ENCODE data around the gene TMEM156.
"Not testable (repeated sequence)": the region's sequence is repeated elsewhere in the genome, so short reads cannot be mapped to it uniquely, and the experiment has no call there.

TMEM156 gene

DNA sequence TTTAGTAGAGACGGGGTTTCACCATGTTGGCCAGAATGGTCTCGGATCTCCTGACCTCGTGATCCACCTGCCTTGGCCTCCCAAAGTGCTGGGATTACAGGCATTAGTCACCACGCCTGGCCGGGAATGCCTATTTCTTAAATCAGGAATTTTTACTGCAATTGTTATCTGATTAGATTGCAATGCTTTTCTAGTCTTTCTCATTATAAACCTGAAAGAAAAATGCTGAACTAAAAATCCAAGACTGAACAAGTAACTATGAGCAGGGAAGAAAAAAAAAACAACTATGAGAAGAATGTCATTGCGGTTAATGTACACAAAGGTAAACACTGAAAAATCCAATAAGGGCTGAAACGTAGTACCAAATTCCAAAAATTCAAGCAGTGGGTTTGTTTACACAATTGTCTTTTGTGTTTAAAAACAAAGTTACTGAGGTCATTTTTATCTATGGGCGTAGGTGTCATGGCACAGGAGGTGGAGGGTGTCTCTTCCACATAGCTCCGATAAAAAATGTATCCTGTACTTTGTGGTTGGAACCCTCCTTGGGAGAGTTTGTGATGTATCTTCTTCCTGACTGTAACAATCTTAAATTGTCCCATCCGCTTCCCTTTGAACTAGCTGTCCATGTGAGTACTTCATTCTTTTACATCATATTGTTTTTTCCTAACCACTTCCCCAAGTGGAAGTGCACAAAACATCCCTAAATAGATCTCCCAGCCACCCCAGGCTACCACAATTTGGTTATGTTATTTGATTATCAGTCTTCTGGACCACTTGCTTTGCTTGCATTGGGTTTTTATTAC is 11.1 kb upstream of the TMEM156 start:
- DNase-seq: no peak

- DNase-seq: no peak
These were observed 10.2 kb upstream of the TMEM156 start for GRCh38 chr4:39042366-39042765.

GRCh38 chr4:39039108-39039507 is 6.9 kb upstream of the TMEM156 start:
- no peak for DNase-seq

- no peak for DNase-seq
These were observed 5.7 kb upstream of the TMEM156 start for GRCh38 chr4:39037941-39038340.

DNA sequence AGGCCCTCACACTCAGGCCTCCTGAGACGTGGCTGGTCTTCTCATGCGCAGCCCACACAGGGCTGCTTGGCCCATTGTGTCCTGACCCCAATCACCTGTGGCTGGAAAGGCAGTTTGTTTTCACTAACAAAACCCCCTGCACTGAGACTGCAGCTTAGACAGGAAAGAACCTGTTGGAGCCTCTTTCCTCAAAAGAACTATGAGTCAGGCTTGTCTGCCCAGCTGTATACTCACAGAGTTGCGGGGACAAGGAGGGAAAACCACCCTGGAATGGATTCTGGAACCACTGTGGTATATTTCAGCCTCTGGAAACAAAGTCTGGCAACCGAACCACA is 5.2 kb upstream of the TMEM156 start:
- no peak for DNase-seq

DNA sequence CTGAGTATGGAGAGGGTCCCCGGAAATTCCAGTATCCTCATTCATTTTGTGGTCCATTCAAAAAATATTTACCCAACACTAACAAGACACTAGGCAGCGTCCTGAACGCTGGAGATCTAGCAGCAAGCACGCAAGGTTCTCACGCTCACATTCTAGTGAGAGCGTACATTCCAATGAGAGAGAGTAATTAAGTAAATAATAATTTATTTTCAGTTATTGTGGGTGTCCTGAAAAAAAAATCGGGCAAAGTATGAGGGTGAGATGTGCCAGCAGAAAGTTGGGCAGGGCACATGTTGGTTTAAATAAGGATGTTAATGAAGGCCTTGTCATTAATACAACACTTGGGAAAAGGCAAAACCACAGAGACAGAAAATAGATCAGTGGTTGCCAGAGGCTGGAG is 4.0 kb upstream of the TMEM156 start:
- DNase-seq: no peak

- not testable (repeated sequence) for DNase-seq
These were observed 604 bp downstream of the TMEM156 start for GRCh38 chr4:39031590-39032020.

DNA sequence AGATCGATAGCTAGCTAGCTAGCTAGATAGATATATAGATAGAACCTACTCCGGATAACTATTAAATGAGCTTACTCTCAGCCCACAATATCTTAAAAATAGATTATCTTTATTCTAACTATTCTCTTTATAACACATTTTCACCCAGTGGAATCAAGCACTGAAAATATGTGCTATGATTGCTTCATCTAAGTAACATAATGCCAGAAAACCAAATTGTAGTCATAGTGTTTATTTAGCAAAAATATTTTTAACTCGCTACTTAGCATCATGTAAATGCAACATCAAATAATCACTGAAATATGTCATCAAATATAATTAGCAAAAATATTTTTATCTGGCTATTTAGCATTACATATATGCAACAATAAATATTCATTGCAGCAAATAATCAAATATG is 1.5 kb downstream of the TMEM156 start:
- DNase-seq: no peak

DNA sequence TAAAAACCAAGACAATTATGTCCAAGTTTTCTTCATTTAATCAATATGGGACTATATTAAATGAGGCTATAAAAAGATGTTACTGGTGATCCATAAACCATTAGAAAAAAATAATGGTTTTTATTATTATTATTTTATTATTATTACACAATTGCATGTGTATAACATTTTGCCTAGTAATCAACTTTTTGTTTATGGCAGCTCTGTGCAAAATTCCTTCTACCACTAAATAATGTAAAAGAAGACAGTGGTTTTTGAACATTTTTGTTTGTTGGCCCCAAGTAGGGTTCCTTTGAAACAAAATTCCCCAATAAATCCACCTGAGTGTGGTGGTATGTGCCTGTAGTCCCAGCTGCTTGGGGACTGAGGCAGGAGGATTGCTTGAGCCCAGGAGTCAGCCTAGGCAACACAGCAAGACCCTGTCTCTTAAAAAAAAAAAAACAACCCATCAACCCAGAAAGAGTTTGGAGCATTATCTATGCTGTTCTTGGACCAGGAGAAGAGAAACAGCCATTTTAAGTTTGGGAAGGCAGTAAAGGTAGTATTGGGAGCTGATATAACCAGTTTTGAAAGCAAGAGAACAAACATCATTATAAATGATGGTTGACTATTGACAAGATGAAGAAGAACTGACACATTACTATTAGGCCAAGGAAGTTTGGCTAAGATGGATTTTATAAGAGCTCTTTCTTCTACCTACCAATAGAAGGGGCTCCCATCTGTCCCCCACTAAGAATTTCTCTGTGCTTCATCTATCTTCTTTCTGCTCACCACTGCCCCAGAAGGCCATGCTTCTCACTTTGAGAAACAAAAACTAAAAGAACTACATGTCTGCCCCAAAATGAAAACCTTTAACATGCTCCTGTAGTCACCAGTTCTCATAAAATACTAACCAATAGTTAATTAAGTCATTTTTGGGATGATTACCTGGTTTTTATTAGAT is 2.2 kb downstream of the TMEM156 start:
- no peak for DNase-seq

DNA sequence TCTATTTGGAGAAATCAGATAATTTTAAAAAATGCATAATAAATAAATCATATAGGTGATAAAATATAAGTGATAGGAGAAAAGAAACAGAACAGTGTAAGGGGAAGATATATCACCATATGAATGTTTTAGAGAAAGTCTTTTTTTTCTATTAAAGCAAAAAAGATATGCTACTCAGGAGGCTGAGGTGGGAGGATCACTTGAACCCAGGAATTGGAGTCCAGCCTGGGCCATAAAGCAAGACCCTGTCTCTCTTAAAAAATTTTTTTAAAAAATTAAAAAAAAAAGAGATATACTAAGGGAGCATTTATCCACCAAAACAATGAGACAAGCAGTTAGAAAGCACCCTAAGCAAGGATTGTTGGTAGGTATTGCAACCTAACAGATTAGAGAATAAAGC is 6.1 kb downstream of the TMEM156 start:
- DNase-seq: no peak

DNA sequence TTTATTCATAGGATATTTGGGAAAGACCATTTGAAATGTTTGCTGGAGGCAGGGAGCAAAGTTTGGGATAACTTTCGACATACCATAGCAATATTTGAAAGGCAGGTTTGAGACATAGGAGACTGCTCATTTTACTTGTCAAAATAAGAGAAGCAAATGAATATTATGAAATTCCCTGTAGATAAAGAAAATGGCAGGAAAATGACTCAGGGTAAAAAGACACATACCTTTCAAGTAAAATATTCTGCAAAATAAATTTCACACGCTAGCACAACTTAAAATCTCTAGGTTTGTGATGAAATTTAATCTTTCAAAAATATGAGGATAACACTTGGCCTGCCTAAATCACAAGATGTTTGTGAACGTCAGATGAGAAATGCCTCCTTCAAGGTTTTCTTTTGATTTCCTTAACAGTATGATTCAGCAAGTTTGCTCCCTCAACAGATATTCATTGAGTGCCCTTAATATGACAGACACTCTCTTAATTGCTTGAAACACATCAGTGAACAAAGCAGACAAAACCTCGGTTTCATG is 6.6 kb downstream of the TMEM156 start:
- no peak for DNase-seq

- no peak for DNase-seq
These were observed 7.8 kb downstream of the TMEM156 start for GRCh38 chr4:39024311-39024865.

DNA sequence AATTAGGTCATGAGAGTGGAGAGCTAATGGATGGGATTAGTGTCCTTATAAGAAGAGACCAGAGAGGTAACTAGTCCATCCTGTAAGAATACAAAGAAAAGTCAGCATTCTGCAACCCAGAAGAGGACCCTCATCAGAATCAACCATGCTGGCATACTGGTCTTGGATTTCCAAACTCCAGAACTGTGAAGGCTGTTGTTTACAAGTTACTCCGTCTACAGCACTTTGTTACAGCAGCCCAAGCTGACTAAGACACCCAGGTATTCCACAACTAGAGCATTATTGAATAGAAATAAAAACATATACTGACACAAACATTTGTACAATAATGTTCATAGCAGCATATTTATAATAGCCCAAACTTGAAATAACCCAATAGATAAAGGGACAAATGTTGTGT is 9.2 kb downstream of the TMEM156 start:
- no peak for DNase-seq

DNA sequence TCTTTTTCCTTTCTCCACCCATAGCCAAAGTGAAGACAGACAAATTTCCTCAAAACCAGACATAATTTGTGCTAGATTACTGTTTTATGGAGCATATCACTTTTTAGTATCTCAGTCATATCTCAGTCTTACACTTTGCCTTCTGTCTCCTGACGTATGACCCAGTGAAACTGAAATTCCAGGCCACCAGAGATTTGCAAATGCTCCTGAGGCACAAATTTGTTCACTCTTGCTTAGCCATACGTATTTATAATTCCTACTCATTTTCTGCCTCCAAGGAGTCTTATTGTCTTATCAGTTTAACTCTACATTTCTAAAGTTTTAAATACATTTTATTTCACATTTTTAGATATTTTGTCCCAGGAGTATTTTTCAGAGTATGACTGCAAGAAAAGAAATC is 10.0 kb downstream of the TMEM156 start:
- no peak for DNase-seq

- DNase-seq: no peak
These were observed 10.6 kb downstream of the TMEM156 start for GRCh38 chr4:39021631-39022030.

GRCh38 chr4:39020130-39020529 is 12.1 kb downstream of the TMEM156 start:
- DNase-seq: no peak

DNA sequence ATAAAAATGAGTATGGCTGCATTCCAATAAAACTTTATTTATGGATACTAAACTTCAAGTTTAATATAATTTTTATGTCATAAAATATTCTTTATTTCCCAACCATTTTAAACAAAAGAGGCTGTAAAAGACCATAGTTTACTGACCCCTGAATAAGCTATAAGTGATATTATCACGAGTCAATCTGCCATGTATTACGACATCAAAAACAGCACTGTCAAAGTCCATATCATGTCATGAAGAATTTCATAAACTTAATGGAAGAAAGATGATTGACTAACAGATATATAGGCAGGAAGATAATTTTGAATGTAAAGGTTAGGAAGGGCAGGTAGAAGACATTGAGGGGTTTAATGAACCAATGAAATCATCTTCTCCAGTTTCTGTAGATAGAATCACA is 18.2 kb downstream of the TMEM156 start:
- DNase-seq: no peak

GRCh38 chr4:39004758-39005157 is 27.5 kb downstream of the TMEM156 start:
- DNase-seq: no peak

DNA sequence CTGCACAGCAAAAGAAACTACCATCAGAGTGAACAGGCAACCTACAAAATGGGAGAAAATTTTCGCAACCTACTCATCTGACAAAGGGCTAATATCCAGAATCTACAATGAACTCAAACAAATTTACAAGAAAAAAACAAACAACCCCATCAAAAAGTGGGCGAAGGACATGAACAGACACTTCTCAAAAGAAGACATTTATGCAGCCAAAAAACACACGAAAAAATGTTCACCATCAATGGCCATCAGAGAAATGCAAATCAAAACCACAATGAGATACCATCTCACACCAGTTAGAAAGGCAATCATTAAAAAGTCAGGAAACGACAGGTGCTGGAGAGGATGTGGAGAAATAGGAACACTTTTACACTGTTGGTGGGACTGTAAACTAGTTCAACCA is 30.2 kb downstream of the TMEM156 start:
- DNase-seq: not testable (repeated sequence)

DNA sequence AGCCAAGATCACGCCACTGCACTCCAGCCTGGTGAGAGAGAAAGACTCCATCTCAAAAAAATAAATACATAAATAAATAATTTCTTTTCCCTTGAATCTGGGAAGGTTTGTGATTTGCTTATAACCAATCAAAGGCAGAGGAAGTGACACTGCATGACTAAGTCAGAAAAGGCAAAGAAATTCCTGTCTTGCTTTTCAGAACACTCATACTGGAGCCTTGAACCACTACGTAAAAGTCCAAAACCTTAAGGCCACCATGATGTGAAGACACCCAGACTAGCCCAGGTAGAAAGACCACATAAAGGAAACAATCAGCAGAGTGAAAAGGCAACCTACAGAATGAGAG is 36.6 kb downstream of the TMEM156 start:
- no peak for DNase-seq

DNA sequence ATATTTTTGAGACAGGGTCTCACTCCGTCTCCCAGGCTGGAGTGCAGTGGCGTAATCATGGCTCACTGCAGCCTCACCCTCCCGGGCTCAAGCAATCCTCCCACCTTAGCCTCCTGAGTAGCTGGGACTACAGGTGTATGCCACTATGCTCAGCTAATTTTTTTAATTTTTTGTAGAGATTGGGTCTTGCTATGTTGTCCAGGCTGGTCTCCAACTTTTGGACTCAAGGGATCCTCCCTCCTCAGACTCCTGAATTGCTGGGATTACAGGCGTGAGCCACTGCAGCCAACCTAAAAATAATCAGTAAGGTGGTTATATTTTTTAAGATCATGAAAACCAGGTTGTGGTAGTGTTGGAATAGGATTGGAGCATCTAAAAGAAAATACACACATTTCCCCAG is 38.1 kb downstream of the TMEM156 start:
- DNase-seq: no peak

- no peak for DNase-seq
These were observed 38.5 kb downstream of the TMEM156 start for GRCh38 chr4:38993683-38994082.

DNA sequence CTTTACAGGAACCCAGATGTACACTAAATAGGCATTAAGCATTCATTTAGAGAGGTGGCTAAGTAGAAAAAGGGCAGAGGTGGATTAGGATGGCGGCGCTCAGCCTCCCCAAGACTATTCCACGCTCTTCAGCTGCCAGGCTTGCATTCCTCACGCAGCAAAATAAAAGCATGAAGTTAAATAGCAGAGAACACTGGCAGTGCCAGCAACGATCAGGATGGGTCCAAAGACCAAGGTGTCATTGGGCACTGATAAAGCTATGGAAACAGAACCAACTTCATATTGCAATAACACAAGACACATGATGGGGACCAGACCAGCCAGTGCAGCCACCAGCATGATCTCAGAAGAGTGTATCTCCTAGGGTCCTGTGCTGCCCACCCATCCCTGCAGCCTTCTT is 42.0 kb downstream of the TMEM156 start:
- no peak for DNase-seq

DNA sequence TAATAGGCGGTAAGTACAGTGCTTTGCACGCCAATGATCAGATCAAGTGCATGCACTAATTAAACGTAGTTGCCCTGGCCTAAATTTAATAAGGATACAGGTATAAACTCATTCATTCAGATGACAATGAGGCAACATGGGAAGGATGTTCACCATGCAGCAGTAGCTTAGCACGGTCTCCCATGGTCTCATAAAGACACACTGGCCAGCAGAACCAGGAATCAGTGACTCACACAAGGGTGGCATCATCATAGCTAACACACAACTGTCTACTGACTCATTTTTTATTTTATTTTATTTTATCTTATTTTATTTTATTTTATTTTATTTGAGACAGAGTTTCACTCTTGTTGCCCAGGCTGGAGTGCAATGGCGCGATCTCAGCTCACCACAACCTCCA is 42.7 kb downstream of the TMEM156 start:
- DNase-seq: no peak

All from NCI-H69 (cell line).